Left renal pelvis (tissue), 4 donors: ENCODE measurements around the gene MT2A. TPM values are rescaled to one million over a fixed set of nuclear protein-coding genes. Genes with fewer than 3 reads are reported as not detected.

Experiments used
- DNase-seq, 4 donors: peaks; one replicate each; pipeline ENCODE4 v3.0.0-alpha.2; 2013; ENCODE audit warnings: low read depth in 4 of 4, low spot score in 3 of 4
- polyA plus RNA-seq, 4 donors: library from polyadenylated mRNA; unstranded; fragments of 120-200 nt; gene quantifications; one replicate each; pipeline ENCODE4 v1.2.1, GENCODE V29; 2013; ENCODE audit not compliant: insufficient read length in 4 of 4

The MT2A gene
- polyA plus RNA-seq, 4 donors: 19.5 to 27.5 (median 23.6) TPM

- no peak for DNase-seq
Observed at GRCh38 chr16:56636616-56637413, 28.4 kb downstream of the MT2A start.

- DNase-seq: no peak
Observed at GRCh38 chr16:56637814-56638750, 29.7 kb downstream of the MT2A start, which contains the start of gene MT1A. MT1A (plus strand) TSS chr16:56638666; CDS start chr16:56638739, 73 bp downstream.

- no peak for DNase-seq
Observed at GRCh38 chr16:56639045-56639444, 30.7 kb downstream of the MT2A start.

- no peak for DNase-seq
Observed at GRCh38 chr16:56640076-56640475, 31.7 kb downstream of the MT2A start.

- DNase-seq: no peak
Observed at GRCh38 chr16:56641166-56641565, 32.8 kb downstream of the MT2A start.

- DNase-seq: no peak
Observed at GRCh38 chr16:56643080-56643778, 34.8 kb downstream of the MT2A start.

GRCh38 chr16:56643833-56644232, 35.4 kb downstream of the MT2A start:
- DNase-seq: no peak

- DNase-seq: no peak
Observed at GRCh38 chr16:56645311-56645710, 36.9 kb downstream of the MT2A start.

- no peak for DNase-seq
Observed at GRCh38 chr16:56645838-56646237, 37.5 kb downstream of the MT2A start.

- DNase-seq: no peak
Observed at GRCh38 chr16:56647641-56648431, 39.5 kb downstream of the MT2A start.

GRCh38 chr16:56649271-56649670, 40.9 kb downstream of the MT2A start:
- DNase-seq: no peak

- no peak for DNase-seq
Observed at GRCh38 chr16:56649820-56650219, 41.4 kb downstream of the MT2A start.

- DNase-seq: no peak
Observed at GRCh38 chr16:56651586-56651985, 43.2 kb downstream of the MT2A start, which contains the start of gene MT1B. MT1B (plus strand) TSS chr16:56651886; CDS start chr16:56651954, 68 bp downstream.

GRCh38 chr16:56652600-56652999, 44.2 kb downstream of the MT2A start:
- no peak for DNase-seq

GRCh38 chr16:56653218-56653617, 44.8 kb downstream of the MT2A start:
- DNase-seq: no peak

- peak in 1 of 4 donors; percentile 48 for DNase-seq
Observed at GRCh38 chr16:56657555-56658326, 49.4 kb downstream of the MT2A start, which contains the start of gene MT1F. MT1F (plus strand) TSS chr16:56657959; CDS start chr16:56658059, 100 bp downstream.

GRCh38 chr16:56658327-56658875, 50.0 kb downstream of the MT2A start:
- no peak for DNase-seq
